ENCODE results near the gene HSFX3. TPM values are rescaled to one million over a fixed set of nuclear protein-coding genes. Genes with fewer than 3 reads are reported as not detected.
A peak's percentile ranks its signal among the peaks of the same experiment; 100 is the strongest.
"Not testable (repeated sequence)": the region's sequence is repeated elsewhere in the genome, so short reads cannot be mapped to it uniquely, and the experiment has no call there.

Gene HSFX3
- total RNA-seq, 1 donor from 2014 or later, result not detected

DNA sequence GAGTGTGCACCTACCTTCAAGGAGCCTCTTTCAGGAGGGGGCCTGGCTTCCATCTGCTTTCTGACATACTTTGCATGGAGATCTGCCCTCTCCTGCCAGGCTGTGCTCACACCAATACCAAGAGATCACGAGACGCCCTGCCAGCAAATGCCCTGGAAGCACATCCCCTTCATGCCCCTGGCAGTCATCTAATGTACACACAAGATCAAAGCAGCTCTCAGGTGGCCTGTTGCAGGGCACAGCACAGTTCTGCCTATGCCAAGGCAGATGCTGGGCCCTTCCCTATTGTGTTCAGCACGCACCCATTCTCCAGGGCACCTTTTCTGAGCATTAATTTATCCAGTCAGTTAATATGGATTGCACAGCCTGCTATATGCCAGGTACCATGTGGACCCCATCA, 16.9 kb downstream of the HSFX3 start:
- not testable (repeated sequence) for H3K4me3 ChIP-seq (ENCODE audit: low read length in 3 of 3); H3K27ac ChIP-seq (ENCODE audit: low read depth, low read length); H3K27me3 ChIP-seq (ENCODE audit: control insufficient read depth in 3 of 3, insufficient read depth in 3 of 3, low read length in 3 of 3); H3K9me3 ChIP-seq (ENCODE audit: control insufficient read depth in 3 of 3, low read length in 3 of 3); H3K9ac ChIP-seq (ENCODE audit: low read depth in 1 of 3, low read length in 3 of 3); H3K4me1 ChIP-seq (ENCODE audit: control insufficient read depth in 3 of 3, insufficient read depth in 3 of 3, low read length in 3 of 3)
- peaks cover 3 to 14% (median 4%) of the 10 kb centered on the region in 3 donors for H3K36me3 ChIP-seq (ENCODE audit: control insufficient read depth in 3 of 3, insufficient read depth in 3 of 3, low read length in 3 of 3)

DNA sequence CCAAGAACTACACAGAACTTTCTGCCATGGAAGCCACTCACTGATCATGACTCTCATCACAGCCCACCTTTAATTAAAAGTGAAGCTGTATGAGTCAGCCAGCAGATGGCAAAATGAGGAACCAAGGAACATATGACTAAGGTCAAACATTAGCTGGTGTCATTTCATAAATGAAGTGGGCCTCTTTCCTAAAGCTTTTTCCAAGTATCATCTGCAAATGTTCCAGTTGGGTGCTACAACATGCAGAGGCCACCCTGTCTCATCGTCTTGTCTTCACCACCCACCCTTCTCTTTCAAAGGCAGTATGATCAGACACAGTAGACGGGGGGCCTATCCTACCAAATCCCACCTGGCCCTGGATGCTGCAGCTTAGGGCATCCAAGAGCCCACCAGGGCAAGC, 18.1 kb downstream of the HSFX3 start:
- peaks cover 3 to 14% (median 4%) of the 10 kb centered on the region in 3 donors for H3K36me3 ChIP-seq (ENCODE audit: control insufficient read depth in 3 of 3, insufficient read depth in 3 of 3, low read length in 3 of 3)
- no peak overlapping the region for H3K27ac ChIP-seq (ENCODE audit: low read depth, low read length)
- H3K9ac ChIP-seq (ENCODE audit: low read depth in 1 of 3, low read length in 3 of 3), result no peak overlapping the region
- H3K4me1 ChIP-seq (ENCODE audit: control insufficient read depth in 3 of 3, insufficient read depth in 3 of 3, low read length in 3 of 3), result no peaks in the 10 kb centered on the region
- H3K4me3 ChIP-seq (ENCODE audit: low read length in 3 of 3), result no peak overlapping the region
- no peaks in the 10 kb centered on the region for H3K9me3 ChIP-seq (ENCODE audit: control insufficient read depth in 3 of 3, low read length in 3 of 3)
- H3K27me3 ChIP-seq (ENCODE audit: control insufficient read depth in 3 of 3, insufficient read depth in 3 of 3, low read length in 3 of 3), result no peaks in the 10 kb centered on the region

DNA sequence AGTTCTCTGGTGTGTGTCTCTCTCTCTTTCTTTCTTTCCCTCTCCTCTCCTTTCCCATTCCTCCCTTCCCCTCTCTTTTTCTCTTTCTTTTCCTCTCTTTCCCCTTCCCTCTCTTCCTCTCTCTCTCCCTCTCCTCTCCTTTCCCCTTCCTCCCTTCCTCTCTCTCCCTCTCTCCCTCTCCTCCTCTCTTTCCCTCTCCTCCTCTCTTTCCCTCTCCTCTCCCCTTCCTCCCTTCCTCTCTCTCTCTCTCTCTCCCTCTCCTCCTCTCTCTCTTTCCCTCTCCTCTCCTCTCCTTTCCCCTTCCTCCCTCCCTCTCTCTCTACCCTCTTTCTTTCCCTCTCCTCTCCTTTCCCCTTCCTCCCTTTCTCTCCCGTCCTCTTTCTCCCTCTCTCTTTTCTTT, 21.3 kb downstream of the HSFX3 start:
- H3K4me1 ChIP-seq (ENCODE audit: control insufficient read depth in 3 of 3, insufficient read depth in 3 of 3, low read length in 3 of 3), result peaks cover 2 to 6% (median 3%) of the 10 kb centered on the region in 3 donors
- H3K27me3 ChIP-seq (ENCODE audit: control insufficient read depth in 3 of 3, insufficient read depth in 3 of 3, low read length in 3 of 3), result no peaks in the 10 kb centered on the region
- H3K9me3 ChIP-seq (ENCODE audit: control insufficient read depth in 3 of 3, low read length in 3 of 3), result no peaks in the 10 kb centered on the region
- no peak overlapping the region for H3K27ac ChIP-seq (ENCODE audit: low read depth, low read length)
- H3K9ac ChIP-seq (ENCODE audit: low read depth in 1 of 3, low read length in 3 of 3), result no peak overlapping the region
- peaks cover 0 to 8% (median 2%) of the 10 kb centered on the region in 3 donors for H3K36me3 ChIP-seq (ENCODE audit: control insufficient read depth in 3 of 3, insufficient read depth in 3 of 3, low read length in 3 of 3)
- no peak overlapping the region for H3K4me3 ChIP-seq (ENCODE audit: low read length in 3 of 3)

DNA sequence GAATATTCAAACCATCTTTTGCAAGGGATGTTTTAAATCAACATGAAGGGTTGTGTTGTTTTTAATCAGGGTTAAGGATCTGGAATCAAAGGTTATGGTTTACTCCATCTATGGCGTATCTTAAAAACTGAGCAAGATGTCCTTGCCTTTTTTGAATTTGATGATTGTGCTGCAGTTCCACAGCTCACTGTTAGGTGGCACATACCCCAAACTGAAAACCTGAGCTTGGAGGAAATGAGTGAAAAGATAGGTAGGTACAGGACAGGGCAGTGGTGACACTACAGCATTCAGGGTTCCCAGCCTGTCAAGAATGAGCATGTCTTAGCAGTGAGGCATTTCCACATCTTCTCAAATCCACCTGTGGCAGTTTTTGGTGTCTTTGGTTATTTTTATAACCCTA, 22.0 kb downstream of the HSFX3 start:
- Histone ChIP-seq H3K4me3 (ENCODE audit: low read length in 3 of 3) (no peak overlapping the region), H3K36me3 (ENCODE audit: control insufficient read depth in 3 of 3, insufficient read depth in 3 of 3, low read length in 3 of 3) (peaks cover 0 to 8% (median 2%) of the 10 kb centered on the region in 3 donors), H3K27ac (ENCODE audit: low read depth, low read length) (no peak overlapping the region), H3K27me3 (ENCODE audit: control insufficient read depth in 3 of 3, insufficient read depth in 3 of 3, low read length in 3 of 3) (no peaks in the 10 kb centered on the region), H3K9me3 (ENCODE audit: control insufficient read depth in 3 of 3, low read length in 3 of 3) (no peaks in the 10 kb centered on the region), H3K9ac (ENCODE audit: low read depth in 1 of 3, low read length in 3 of 3) (no peak overlapping the region), H3K4me1 (ENCODE audit: control insufficient read depth in 3 of 3, insufficient read depth in 3 of 3, low read length in 3 of 3) (peaks cover 2 to 9% (median 3%) of the 10 kb centered on the region in 3 donors)

DNA sequence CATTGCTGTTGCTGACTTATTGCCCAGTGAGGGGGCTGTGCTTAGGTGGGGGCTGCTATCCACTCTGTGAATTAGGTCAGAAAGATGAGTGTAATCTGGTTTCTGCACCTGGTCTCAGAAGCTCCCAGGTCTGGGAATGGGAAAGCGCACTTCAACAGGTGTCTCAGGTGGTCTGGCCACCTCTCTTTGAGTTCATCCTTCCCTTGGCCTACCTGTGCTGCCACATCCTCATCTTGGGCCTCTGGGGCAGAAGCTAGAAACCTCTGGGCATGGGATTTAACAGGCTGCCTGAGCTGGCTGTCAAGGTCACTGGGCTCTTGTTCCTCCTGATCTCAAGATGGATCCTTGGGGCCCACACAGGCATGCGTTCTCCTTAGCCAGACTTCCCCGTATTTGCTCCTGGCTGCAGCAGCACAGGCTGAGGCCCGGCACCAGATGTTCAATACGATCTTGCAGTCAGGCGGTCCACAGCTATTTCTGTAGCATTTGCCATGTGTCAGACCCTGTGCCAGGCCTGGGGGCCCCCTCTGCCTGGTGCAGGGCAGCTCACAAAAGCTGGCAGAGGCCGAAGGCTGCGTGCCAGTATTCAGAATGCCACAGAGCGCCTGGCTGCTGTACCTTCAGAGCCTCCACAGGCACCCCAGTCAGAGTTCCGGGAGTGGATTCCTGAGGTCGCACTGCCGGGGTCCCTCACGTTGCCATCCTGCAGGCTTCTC, 23.2 kb downstream of the HSFX3 start:
- peak overlapping the region; percentile 71 for H3K27ac ChIP-seq (ENCODE audit: low read depth, low read length)
- not testable (repeated sequence) for H3K9me3 ChIP-seq (ENCODE audit: control insufficient read depth in 3 of 3, low read length in 3 of 3); H3K4me3 ChIP-seq (ENCODE audit: low read length in 3 of 3); H3K36me3 ChIP-seq (ENCODE audit: control insufficient read depth in 3 of 3, insufficient read depth in 3 of 3, low read length in 3 of 3); H3K27me3 ChIP-seq (ENCODE audit: control insufficient read depth in 3 of 3, insufficient read depth in 3 of 3, low read length in 3 of 3)
- peak overlapping the region in 1 of 3 donors; percentile 16 for H3K9ac ChIP-seq (ENCODE audit: low read depth in 1 of 3, low read length in 3 of 3)
- H3K4me1 ChIP-seq (ENCODE audit: control insufficient read depth in 3 of 3, insufficient read depth in 3 of 3, low read length in 3 of 3), result peaks cover 3 to 16% (median 4%) of the 10 kb centered on the region in 3 donors

DNA sequence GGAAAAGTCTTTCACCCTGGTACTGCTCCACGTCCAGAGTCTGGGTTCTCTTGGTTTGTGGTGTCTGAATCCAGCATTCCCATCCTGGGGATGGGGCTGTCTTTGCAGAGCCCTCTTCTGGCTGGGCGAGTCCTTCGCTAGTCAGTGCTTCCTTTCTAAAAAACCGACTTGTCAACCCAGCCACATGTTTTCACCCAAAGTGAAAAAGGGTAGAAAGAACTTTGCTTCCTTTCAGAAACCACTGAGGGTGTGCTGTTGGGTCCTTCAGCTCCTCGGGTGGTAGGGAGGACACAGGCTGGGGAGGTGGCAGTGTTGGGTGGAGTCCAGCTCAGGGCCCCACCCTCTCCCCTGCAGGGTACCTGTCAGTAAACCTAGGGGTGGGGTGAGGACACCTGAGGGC, 23.8 kb downstream of the HSFX3 start:
- not testable (repeated sequence) for H3K9me3 ChIP-seq (ENCODE audit: control insufficient read depth in 3 of 3, low read length in 3 of 3); H3K27me3 ChIP-seq (ENCODE audit: control insufficient read depth in 3 of 3, insufficient read depth in 3 of 3, low read length in 3 of 3); H3K36me3 ChIP-seq (ENCODE audit: control insufficient read depth in 3 of 3, insufficient read depth in 3 of 3, low read length in 3 of 3); H3K4me3 ChIP-seq (ENCODE audit: low read length in 3 of 3); H3K9ac ChIP-seq (ENCODE audit: low read depth in 1 of 3, low read length in 3 of 3)
- Histone ChIP-seq H3K4me1 (ENCODE audit: control insufficient read depth in 3 of 3, insufficient read depth in 3 of 3, low read length in 3 of 3) (peaks cover 3 to 16% (median 4%) of the 10 kb centered on the region in 3 donors), H3K27ac (ENCODE audit: low read depth, low read length) (peak overlapping the region; percentile 71)

DNA sequence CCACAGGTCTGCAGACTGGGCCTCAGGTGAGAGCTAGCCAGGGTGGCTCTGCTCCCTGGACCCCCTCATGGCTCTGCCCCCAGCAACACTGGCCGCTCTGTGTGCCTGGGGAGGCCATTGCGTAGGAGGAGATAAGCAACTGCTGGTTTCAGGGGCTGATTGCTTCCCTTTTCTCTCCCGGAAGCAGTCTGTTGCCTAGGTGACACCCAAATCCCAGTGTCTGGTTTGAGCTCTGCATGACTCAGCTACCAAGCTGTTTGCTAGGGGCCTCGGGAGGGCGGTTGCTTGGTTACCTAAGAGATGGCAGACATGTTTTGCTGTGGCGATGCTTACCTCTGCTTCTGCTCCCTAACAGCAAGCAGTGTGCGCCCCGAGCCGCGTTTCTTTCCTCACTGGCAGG, 24.3 kb downstream of the HSFX3 start:
- H3K27me3 ChIP-seq (ENCODE audit: control insufficient read depth in 3 of 3, insufficient read depth in 3 of 3, low read length in 3 of 3); H3K36me3 ChIP-seq (ENCODE audit: control insufficient read depth in 3 of 3, insufficient read depth in 3 of 3, low read length in 3 of 3); H3K27ac ChIP-seq (ENCODE audit: low read depth, low read length); H3K9ac ChIP-seq (ENCODE audit: low read depth in 1 of 3, low read length in 3 of 3); H3K4me3 ChIP-seq (ENCODE audit: low read length in 3 of 3); H3K9me3 ChIP-seq (ENCODE audit: control insufficient read depth in 3 of 3, low read length in 3 of 3): not testable (repeated sequence)
- H3K4me1 ChIP-seq (ENCODE audit: control insufficient read depth in 3 of 3, insufficient read depth in 3 of 3, low read length in 3 of 3), result peaks cover 3 to 16% (median 4%) of the 10 kb centered on the region in 3 donors

DNA sequence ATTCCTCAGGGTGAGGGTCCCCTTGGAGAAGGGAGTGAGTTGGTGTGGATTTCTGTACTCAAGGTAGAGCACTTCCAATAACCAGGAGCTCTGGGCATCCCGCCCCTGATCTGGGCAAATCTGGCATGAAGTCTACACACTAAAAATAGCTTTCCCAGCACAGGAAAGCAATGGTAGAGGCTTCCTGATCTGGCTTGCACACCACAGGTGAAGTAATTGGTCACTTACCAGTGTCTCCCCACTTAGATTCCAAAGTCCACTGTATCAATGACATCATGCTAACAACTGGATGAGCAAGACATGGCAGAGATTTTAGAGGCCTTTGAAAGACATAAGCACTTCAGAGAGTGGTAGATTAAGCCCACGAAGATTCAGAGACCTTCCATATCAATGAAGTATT, 26.8 kb downstream of the HSFX3 start:
- Histone ChIP-seq H3K27ac (ENCODE audit: low read depth, low read length) (no peak overlapping the region), H3K4me3 (ENCODE audit: low read length in 3 of 3) (no peak overlapping the region), H3K9ac (ENCODE audit: low read depth in 1 of 3, low read length in 3 of 3) (no peak overlapping the region), H3K36me3 (ENCODE audit: control insufficient read depth in 3 of 3, insufficient read depth in 3 of 3, low read length in 3 of 3) (no peaks in the 10 kb centered on the region), H3K4me1 (ENCODE audit: control insufficient read depth in 3 of 3, insufficient read depth in 3 of 3, low read length in 3 of 3) (peaks cover 3 to 16% (median 4%) of the 10 kb centered on the region in 3 donors), H3K27me3 (ENCODE audit: control insufficient read depth in 3 of 3, insufficient read depth in 3 of 3, low read length in 3 of 3) (no peaks in the 10 kb centered on the region), H3K9me3 (ENCODE audit: control insufficient read depth in 3 of 3, low read length in 3 of 3) (no peaks in the 10 kb centered on the region)

DNA sequence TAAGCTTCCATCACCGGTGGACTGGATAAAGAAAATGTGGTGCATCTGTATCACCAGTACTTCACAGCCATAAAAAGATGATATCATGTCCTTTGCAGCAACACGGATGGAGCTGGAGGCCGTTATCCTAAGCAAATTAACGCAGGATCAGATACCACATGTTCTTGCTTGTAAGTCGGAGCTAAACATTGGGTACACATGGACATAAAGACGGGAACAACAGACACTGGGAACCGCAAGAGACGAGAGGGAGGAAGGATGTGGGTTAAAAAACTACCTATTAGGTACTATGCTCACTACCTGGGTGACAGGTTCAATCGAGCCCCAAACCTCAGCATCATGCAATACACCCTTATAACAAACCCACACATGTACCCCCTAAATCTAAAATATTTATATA, 28.3 kb downstream of the HSFX3 start:
- Histone ChIP-seq H3K4me1 (ENCODE audit: control insufficient read depth in 3 of 3, insufficient read depth in 3 of 3, low read length in 3 of 3) (peaks cover 3 to 16% (median 4%) of the 10 kb centered on the region in 3 donors), H3K9me3 (ENCODE audit: control insufficient read depth in 3 of 3, low read length in 3 of 3) (no peaks in the 10 kb centered on the region), H3K9ac (ENCODE audit: low read depth in 1 of 3, low read length in 3 of 3) (no peak overlapping the region), H3K27ac (ENCODE audit: low read depth, low read length) (no peak overlapping the region), H3K36me3 (ENCODE audit: control insufficient read depth in 3 of 3, insufficient read depth in 3 of 3, low read length in 3 of 3) (no peaks in the 10 kb centered on the region), H3K27me3 (ENCODE audit: control insufficient read depth in 3 of 3, insufficient read depth in 3 of 3, low read length in 3 of 3) (no peaks in the 10 kb centered on the region), H3K4me3 (ENCODE audit: low read length in 3 of 3) (no peak overlapping the region)

DNA sequence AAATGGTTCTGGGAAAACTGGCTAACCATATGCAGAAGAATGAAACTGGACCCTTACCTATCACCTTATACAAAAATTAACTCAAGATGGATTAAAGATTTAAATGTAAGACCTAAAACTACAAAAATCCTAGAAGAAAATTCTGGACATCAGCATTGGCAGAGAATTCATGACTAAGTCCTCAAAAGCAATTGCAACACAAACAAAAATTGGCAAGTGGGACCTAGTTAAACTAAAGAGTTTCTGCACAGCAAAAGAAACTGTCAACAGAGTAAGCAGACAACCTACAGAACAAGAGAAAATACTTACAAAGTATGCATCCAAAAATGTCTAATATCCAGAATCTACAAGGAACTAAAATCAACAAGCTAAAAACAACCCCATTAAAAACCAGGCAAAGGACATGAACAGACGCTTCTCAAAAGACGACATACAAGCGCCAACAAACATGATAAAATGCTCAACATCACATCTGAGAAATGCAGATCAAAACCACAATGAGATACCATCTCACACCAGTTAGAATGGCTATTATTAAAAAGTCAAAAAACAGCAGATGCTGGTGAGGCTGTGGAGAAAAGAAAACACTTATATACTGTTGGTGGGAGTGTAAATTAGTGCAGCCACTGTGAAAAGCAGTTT, 29.0 kb downstream of the HSFX3 start:
- H3K4me1 ChIP-seq (ENCODE audit: control insufficient read depth in 3 of 3, insufficient read depth in 3 of 3, low read length in 3 of 3), result peaks cover 0 to 11% (median 2%) of the 10 kb centered on the region in 3 donors

More for the DNA sequence above, 29.0 kb downstream of the HSFX3 start:
- H3K36me3 ChIP-seq (ENCODE audit: control insufficient read depth in 3 of 3, insufficient read depth in 3 of 3, low read length in 3 of 3); H3K9ac ChIP-seq (ENCODE audit: low read depth in 1 of 3, low read length in 3 of 3); H3K27ac ChIP-seq (ENCODE audit: low read depth, low read length); H3K27me3 ChIP-seq (ENCODE audit: control insufficient read depth in 3 of 3, insufficient read depth in 3 of 3, low read length in 3 of 3); H3K4me3 ChIP-seq (ENCODE audit: low read length in 3 of 3); H3K9me3 ChIP-seq (ENCODE audit: control insufficient read depth in 3 of 3, low read length in 3 of 3): not testable (repeated sequence)
